Mucosa of stomach (tissue), 1 donor: ENCODE measurements around the gene ARRDC5.

Source experiments
- H3K27me3 ChIP-seq: one replicate; pipeline ENCODE4 v1.7.0; 2013; ENCODE audit warnings: mild to moderate bottlenecking, low read length; ENCODE audit not compliant: control insufficient read depth, insufficient read depth
- H3K36me3 ChIP-seq: one replicate; pipeline ENCODE4 v1.7.0; 2013; ENCODE audit warnings: low read length; ENCODE audit not compliant: control insufficient read depth, insufficient read depth
- H3K4me1 ChIP-seq: one replicate; pipeline ENCODE4 v1.7.0; 2013; ENCODE audit warnings: mild to moderate bottlenecking, low read length; ENCODE audit not compliant: control insufficient read depth, insufficient read depth
- H3K4me3 ChIP-seq: one replicate; pipeline ENCODE4 v1.7.0; 2013; ENCODE audit warnings: low read length
- H3K9ac ChIP-seq: one replicate; pipeline ENCODE4 v1.7.0; 2013; ENCODE audit warnings: mild to moderate bottlenecking, low read length, moderate library complexity
- H3K9me3 ChIP-seq: one replicate; pipeline ENCODE4 v1.7.0; 2013; ENCODE audit warnings: mild to moderate bottlenecking, low read length, moderate library complexity; ENCODE audit not compliant: control insufficient read depth
- donor health status: Pancreatic carcinoma.

ARRDC5 gene

GRCh38 chr19:4922530-4923275 lies 20.0 kb upstream of the ARRDC5 start:
- H3K9ac ChIP-seq: no peak overlapping the region
- H3K4me3 ChIP-seq: no peak overlapping the region
- no peaks in the 10 kb centered on the region for H3K27me3 ChIP-seq
- no peaks in the 10 kb centered on the region for H3K36me3 ChIP-seq
- H3K9me3 ChIP-seq: no peaks in the 10 kb centered on the region
- no peaks in the 10 kb centered on the region for H3K4me1 ChIP-seq

GRCh38 chr19:4916292-4917082 lies 13.8 kb upstream of the ARRDC5 start:
- peak overlapping the region; percentile 48 for H3K9ac ChIP-seq
- no peaks in the 10 kb centered on the region for H3K36me3 ChIP-seq
- peaks cover 15% of the 10 kb centered on the region for H3K4me1 ChIP-seq
- no peaks in the 10 kb centered on the region for H3K9me3 ChIP-seq
- no peaks in the 10 kb centered on the region for H3K27me3 ChIP-seq
- H3K4me3 ChIP-seq: no peak overlapping the region

GRCh38 chr19:4914736-4915501 lies 12.2 kb upstream of the ARRDC5 start:
- peaks cover 28% of the 10 kb centered on the region for H3K4me1 ChIP-seq

GRCh38 chr19:4913996-4914735 lies 11.5 kb upstream of the ARRDC5 start:
- Histone ChIP-seq H3K27me3 (no peaks in the 10 kb centered on the region), H3K36me3 (no peaks in the 10 kb centered on the region), H3K9ac (no peak overlapping the region), H3K4me1 (peaks cover 30% of the 10 kb centered on the region), H3K4me3 (no peak overlapping the region), H3K9me3 (no peaks in the 10 kb centered on the region)

More at GRCh38 chr19:4914736-4915501, 12.2 kb upstream of the ARRDC5 start:
- Histone ChIP-seq H3K9me3 (no peaks in the 10 kb centered on the region), H3K27me3 (no peaks in the 10 kb centered on the region), H3K4me3 (no peak overlapping the region), H3K36me3 (no peaks in the 10 kb centered on the region), H3K9ac (no peak overlapping the region)

DNA sequence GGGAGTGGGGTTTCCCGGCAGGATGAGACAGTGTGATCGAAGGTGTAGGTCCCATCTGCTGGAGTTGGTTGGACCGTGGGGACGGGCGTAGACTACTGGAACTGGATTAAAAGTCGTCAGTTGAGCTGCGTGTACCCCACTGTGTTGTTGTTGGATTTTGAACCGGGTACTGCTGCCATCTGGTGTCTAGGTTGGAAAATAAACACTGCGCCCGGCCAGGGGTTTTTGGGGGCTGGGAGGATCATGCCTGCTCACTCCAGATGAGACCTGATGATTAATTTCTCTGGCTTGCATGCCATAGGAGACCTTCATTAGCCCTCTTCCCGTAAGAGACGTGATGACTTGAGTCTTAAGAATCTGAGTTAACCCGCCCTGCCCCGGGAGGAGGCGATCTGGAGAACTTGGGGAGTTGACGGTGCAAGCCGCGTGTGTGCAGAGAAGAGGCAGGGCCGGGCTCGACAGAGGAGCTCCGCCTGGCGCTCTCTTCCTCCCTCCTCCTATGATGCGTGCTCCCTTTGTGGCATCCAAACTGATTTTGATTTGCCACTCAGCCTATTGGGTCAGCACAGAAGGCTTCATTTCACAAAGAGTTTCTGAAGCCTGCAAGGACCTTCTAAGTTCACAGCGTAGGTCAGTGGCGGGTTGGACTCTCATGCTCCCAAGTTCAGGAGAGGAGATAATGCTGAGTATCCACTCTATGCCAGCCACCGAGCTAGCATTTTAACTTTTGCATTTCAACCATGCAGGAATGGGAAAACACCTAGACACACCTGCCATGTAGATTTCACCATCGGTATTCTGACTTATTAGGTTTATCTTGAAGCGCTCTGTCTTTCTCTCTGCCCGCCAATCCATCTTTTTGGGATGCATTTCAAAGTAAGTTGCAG lies 9.3 kb upstream of the ARRDC5 start:
- Histone ChIP-seq H3K27me3 (peaks cover 9% of the 10 kb centered on the region), H3K4me3 (no peak overlapping the region)

DNA sequence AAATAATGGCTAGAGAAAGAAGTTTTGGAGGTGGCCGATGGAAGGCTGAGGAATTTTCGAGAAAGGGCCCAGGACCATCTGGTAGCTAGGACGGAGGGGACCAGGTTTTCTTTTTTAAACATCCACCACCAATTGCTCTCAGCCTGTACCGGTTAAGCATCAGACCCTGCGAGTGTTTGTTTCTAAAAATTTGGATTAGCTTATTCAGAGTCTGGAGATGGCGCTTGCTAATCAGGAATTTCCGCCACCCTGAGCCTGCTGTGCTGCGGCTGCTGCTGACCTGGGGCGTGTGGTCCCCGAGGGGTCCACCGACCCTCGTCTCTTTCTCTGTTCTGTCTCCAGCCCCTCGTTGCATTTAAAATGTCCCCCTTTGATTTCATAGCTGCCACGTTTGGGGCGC lies 8.6 kb upstream of the ARRDC5 start:
- Histone ChIP-seq H3K27me3 (peaks cover 9% of the 10 kb centered on the region), H3K9me3 (no peaks in the 10 kb centered on the region), H3K4me1 (peaks cover 34% of the 10 kb centered on the region), H3K4me3 (no peak overlapping the region), H3K36me3 (no peaks in the 10 kb centered on the region), H3K9ac (no peak overlapping the region)

More for the DNA sequence above, 9.3 kb upstream of the ARRDC5 start:
- Histone ChIP-seq H3K9me3 (no peaks in the 10 kb centered on the region), H3K36me3 (no peaks in the 10 kb centered on the region), H3K4me1 (peaks cover 34% of the 10 kb centered on the region), H3K9ac (no peak overlapping the region)

DNA sequence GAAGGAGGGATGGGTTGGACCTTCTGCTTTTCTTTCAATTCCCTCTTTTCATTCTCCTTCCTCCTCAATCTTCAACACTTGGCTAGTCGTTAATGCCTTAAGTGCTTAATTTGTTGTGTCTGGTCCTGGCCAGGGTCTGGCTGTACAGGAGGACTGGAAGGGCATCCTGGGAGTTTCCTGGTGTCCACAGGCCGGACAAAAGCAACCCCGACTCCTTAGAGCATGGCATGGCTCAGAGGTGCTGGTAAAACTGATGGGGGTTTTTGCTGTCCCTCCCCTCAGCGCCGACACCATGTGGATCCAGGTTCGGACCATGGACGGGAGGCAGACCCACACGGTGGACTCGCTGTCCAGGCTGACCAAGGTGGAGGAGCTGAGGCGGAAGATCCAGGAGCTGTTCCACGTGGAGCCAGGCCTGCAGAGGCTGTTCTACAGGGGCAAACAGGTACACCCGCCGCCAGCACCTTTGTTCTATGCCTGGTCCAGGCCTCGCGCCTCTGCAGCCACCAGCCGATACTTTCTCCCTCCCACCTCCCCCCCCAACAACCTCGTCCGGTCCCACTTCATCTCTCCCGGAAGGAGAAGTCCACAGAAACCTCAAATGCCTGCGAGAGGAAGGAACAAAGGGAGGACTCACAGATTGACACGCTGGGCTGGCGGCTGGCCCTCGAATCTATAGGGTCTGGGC lies 8.0 kb upstream of the ARRDC5 start:
- peaks cover 32% of the 10 kb centered on the region for H3K4me1 ChIP-seq
- H3K27me3 ChIP-seq: peaks cover 9% of the 10 kb centered on the region
- peak overlapping the region; percentile 9 for H3K4me3 ChIP-seq
- H3K9me3 ChIP-seq: no peaks in the 10 kb centered on the region
- H3K9ac ChIP-seq: peak overlapping the region; percentile 24
- H3K36me3 ChIP-seq: no peaks in the 10 kb centered on the region

- Histone ChIP-seq H3K4me1 (peaks cover 27% of the 10 kb centered on the region), H3K9me3 (no peaks in the 10 kb centered on the region), H3K4me3 (peak overlapping the region; percentile 9), H3K36me3 (no peaks in the 10 kb centered on the region), H3K27me3 (peaks cover 9% of the 10 kb centered on the region), H3K9ac (peak overlapping the region; percentile 24)
Measured at GRCh38 chr19:4909897-4910593, 7.3 kb upstream of the ARRDC5 start.

GRCh38 chr19:4909156-4909896 lies 6.6 kb upstream of the ARRDC5 start, which contains the start of gene UHRF1:
Gene UHRF1, plus strand, starts transcription at chr19:4909501. Its CDS starts 1,385 bp downstream, at chr19:4910886.
- H3K4me1 ChIP-seq: peaks cover 27% of the 10 kb centered on the region
- H3K27me3 ChIP-seq: peaks cover 9% of the 10 kb centered on the region
- H3K9ac ChIP-seq: peak within 1 kb of the TSS; percentile 24
- H3K9me3 ChIP-seq: no peaks in the 10 kb centered on the region
- peak within 1 kb of the TSS; percentile 9 for H3K4me3 ChIP-seq
- H3K36me3 ChIP-seq: no peaks in the 10 kb centered on the region
